Choroid plexus epithelial cell (primary cell): ENCODE measurements around the gene ATG12.
"Not testable (repeated sequence)": the region's sequence is repeated elsewhere in the genome, so short reads cannot be mapped to it uniquely, and the experiment has no call there.

ENCODE experiments used
- DNase-seq: peaks from one replicate; pipeline ENCODE4 v3.0.0-alpha.2; 2010; ENCODE audit warnings: low read depth
- H3K4me3 ChIP-seq: 2 replicates; pipeline ENCODE4 v1.5.1; 2011; ENCODE audit warnings: low read depth, mild to moderate bottlenecking, control low read depth, low read length, moderate library complexity
- TF ChIP-seq, protein P1 (sequence below): conservative IDR thresholded peaks from 2 replicates; pipeline ENCODE4 v1.5.1; 2011; ENCODE audit warnings: low read depth, mild to moderate bottlenecking, control low read depth, inconsistent platforms, low read length, moderate library complexity

Gene ATG12

DNA sequence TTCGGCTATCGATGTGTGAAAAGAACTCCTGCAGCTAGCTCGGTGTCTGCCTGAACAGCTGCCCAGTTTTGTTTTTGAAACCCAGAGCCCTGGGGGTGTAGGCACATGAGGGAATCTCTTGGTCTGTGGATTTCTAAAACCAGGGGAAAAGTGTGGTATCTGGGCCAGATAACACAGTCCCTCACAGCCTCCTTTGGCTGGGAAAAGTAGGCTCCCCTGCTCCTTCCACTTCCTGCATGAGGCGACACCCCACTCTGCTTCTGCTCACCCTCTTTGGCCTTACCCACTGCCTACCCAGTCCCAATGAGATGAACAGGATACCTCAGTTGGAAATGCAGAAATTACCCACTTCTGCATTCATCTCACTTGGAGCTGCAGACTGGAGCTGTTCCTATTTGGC is 15.4 kb downstream of the ATG12 start:
- TF ChIP-seq, protein P1, sequence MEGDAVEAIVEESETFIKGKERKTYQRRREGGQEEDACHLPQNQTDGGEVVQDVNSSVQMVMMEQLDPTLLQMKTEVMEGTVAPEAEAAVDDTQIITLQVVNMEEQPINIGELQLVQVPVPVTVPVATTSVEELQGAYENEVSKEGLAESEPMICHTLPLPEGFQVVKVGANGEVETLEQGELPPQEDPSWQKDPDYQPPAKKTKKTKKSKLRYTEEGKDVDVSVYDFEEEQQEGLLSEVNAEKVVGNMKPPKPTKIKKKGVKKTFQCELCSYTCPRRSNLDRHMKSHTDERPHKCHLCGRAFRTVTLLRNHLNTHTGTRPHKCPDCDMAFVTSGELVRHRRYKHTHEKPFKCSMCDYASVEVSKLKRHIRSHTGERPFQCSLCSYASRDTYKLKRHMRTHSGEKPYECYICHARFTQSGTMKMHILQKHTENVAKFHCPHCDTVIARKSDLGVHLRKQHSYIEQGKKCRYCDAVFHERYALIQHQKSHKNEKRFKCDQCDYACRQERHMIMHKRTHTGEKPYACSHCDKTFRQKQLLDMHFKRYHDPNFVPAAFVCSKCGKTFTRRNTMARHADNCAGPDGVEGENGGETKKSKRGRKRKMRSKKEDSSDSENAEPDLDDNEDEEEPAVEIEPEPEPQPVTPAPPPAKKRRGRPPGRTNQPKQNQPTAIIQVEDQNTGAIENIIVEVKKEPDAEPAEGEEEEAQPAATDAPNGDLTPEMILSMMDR, result no peak
- H3K4me3 ChIP-seq, result no peak overlapping the region
- DNase-seq, result no peak

DNA sequence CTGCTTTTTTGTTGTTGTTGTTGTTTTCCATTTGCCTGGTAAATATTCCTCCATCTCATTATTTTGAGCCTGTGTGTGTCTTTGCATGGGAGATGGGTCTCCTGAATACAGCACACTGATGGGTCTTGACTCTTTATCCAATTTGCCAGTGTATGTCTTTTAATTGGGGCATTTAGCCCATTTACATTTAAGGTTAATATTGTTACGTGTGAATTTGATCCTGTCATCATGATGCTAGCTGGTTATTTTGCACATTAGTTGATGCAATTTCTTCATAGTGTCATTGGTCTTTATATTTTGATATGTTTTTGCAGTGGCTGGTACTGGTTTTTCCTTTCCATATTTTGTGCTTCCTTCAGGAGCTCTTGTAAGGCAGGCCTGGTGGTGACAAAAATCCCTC is 16.4 kb downstream of the ATG12 start:
- not testable (repeated sequence) for H3K4me3 ChIP-seq, DNase-seq

DNA sequence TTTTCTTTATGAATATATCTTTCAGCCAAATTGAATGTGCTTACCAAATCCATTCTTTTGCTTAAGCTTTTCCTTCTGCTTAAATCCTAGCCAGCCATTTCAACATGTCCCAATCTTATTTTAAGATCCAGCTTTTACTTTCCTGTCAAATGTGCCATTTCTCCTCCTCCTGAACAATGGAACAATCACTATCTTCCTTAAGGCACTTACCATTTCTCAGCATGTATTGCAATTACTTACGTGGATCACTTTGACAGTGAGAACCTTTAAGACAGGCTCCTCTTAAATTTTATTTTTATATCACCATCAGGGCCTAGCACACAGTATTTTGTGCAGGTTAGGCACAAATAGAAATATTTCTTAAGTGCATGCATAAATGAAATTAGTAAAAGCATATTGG is 20.5 kb downstream of the ATG12 start:
- H3K4me3 ChIP-seq, result no peak overlapping the region

DNA sequence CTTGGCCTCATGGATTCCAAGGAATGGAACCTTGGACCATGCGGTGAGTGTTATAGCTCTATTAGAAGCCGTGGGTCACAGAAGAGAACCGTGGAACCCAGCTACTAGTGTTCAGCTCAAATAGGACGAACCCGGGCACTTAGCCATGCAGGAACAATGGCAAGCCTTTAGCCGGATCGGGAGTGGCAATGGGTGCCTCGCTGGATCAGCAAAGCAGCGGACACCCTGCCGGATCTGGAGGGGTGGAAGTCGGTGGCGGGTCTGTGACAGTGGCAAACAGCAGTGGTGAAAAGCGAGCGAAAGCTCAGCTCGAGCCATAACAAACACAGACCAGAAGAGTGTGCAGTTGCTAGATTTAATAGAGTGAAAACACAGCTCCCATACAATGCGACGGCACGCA is 22.5 kb downstream of the ATG12 start:
- DNase-seq, result no peak
- TF ChIP-seq, protein P1, result no peak
- H3K4me3 ChIP-seq, result no peak overlapping the region

More for the DNA sequence above, 20.5 kb downstream of the ATG12 start:
- DNase-seq, result no peak
- TF ChIP-seq, protein P1, result no peak

DNA sequence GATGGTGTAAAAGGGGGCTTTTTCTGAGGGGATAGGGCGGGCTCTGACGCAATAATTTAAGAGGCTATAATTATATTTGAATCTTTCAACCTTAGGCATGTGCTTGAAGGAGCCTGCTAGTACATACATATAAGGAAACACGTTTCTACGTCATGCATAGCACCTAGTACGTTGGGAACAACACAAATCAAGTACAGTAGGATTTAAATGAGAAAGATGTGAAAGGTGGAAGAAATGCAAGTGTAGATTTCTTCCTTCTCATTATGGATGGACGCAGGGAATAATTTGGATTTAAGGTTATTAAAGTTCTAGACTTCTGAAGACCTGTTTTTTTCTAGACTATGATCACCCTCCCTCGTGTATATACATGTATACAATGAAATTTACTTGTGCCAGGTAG is 24.0 kb downstream of the ATG12 start:
- no peak overlapping the region for H3K4me3 ChIP-seq
- TF ChIP-seq, protein P1, result no peak
- DNase-seq, result no peak

DNA sequence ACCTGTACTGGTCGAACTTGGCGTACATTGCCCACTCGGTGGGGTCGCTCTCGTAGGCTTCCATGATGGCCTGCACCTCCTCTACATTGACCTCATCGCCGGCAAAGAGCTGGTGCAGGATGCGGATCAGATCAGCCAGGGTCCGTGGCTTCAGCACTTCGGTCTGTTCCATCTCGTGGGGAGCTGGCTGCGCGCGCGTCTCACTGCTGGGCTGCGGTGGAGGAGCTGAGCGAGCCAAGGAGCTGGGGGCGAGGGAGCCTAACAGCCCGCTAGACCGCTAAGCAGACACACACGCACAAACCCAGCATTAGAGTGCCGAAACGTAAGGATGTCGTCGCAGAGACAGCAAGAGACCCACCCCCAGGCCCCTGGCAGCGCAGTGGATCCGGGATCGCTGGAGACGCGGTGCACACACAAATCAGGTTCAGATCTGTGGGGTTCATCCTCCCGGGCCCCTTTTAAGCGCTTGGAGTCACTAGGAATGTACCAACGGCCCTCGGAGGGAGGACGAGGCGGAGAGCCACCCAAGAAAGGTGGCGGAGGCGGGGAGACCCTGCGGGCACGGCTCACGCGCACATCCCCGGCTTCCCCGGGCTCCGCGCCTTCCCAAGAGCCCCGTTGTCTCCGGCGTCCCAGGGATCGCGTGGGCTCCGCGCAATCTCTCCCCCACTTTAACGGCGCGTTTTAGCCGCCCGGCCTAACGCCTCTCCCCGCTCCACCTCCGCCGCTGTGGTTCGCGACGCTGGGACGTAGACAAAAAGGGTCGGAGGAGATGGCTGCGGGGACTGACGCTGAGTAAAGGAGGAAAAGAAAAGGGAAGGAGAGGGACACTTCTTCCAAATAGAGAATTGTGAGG is 24.9 kb downstream of the ATG12 start, which contains the start of gene CDO1:
Gene CDO1, minus strand, starts transcription at position 434 of the 856 bp plus-strand sequence. Its CDS starts 262 bp downstream, at position 172.
- TF ChIP-seq, protein P1, result no peak
- DNase-seq, result peak; percentile 72

DNA sequence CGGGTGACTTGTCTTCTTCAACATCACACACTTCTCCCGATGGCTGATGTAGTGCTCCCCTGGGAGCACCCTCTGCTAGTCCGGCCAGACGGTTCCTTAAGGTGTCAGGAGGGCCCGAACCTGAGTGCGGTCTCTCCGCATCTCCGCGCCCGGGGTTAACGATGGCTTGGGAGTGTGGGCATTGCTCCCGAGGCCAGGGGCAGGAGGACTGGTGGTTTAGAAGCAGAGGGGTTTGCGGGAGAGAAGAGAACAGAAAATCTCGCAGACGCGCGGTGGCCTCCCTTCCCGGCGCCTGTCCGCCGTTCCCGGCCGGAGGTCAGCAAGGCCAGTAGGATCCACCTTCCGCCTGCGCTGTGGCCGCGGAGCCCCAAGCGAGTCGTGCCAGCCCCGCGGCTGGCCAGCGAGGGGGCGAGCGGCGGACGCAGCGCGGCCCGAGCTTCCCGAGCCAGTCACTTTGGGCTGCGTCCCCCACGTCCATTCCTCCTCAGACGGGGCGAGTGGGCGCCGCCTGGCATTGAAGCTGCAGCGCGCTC is 25.6 kb downstream of the ATG12 start:
- TF ChIP-seq, protein P1, result no peak
- no peak for DNase-seq
- H3K4me3 ChIP-seq, result peak overlapping the region; percentile 69

More for the DNA sequence above, 24.9 kb downstream of the ATG12 start, which contains the start of gene CDO1:
- H3K4me3 ChIP-seq, result peak within 1 kb of the TSS; percentile 69
